ENCODE measurements around the gene HYAL3. TPM values are rescaled to one million over a fixed set of nuclear protein-coding genes. Genes with fewer than 3 reads are reported as not detected.

The HYAL3 gene
- total and polyA plus RNA-seq, 2 of the 8 experiments (the other 6 are each of a cell fraction or from before 2014, with no cell fraction given) = 3.2 to 12.2 TPM

GRCh38 chr3:50264964-50265485 is 34.2 kb downstream of the HYAL3 start:
- peak overlapping the region; percentile 86 for H2BK5ac ChIP-seq (ENCODE audit: low read depth, low read length)
- 63% methylated on average over 7 of the region's 7 CpGs; no CpG with 5 or more reads in 1 of the 2 experiments for WGBS, 2 experiments (ENCODE audit: extremely low coverage in 1 of 2, insufficient coverage in 1 of 2, insufficient read length in 1 of 2, insufficient replicate concordance in 2 of 2, low coverage in 1 of 2, low lambda C conversion rate in 2 of 2, missing lambda C conversion rate in 1 of 2)
- H2BK12ac ChIP-seq (ENCODE audit: low read depth, low read length) = peak overlapping the region; percentile 91
- H3K79me1 ChIP-seq (ENCODE audit: low read depth, low read length) = no peaks in the 10 kb centered on the region
- H3K18ac ChIP-seq (ENCODE audit: extremely low read depth, low read length) = peak overlapping the region; percentile 86
- peak overlapping the region in 1 of 4 experiments; percentile 2; a peak in 1 of 8 replicates for H3K4me3 ChIP-seq (ENCODE audit: extremely low read depth in 1 of 4, insufficient read depth in 2 of 4, low read depth in 3 of 4, low read length in 4 of 4)
- POLR2A ChIA-PET (ENCODE audit: partially characterized antibody) = interaction anchor here (0.8 to 3.5 kb wide), 22 partner anchors 11 to 384 kb away, joined by 3 to 19 read pairs (median 5); partner anchors contain the start of genes GNAI2, HYAL2, HYAL3 and LSMEM2
- no peak for FAIRE-seq
- no peak overlapping the region for H3K56ac ChIP-seq (replicated peaks; ENCODE audit: insufficient read length, low read depth, low read length)
- H2BK15ac ChIP-seq (ENCODE audit: low read length) = peak overlapping the region; percentile 95; the same call in 1 of the 2 replicates
- no peaks in the 10 kb centered on the region for H3K36me3 ChIP-seq (ENCODE audit: control insufficient read depth in 2 of 4, insufficient read depth in 4 of 4, low read length in 3 of 4)
- H3K4me2 ChIP-seq (ENCODE audit: insufficient read depth in 1 of 2, low read depth in 2 of 2, low read length in 2 of 2) = peak overlapping the region; percentile 46 to 58; a peak in 3 of 4 replicates
- H3K79me2 ChIP-seq (ENCODE audit: control insufficient read depth in 1 of 2, insufficient read depth in 2 of 2, low read length in 2 of 2) = no peaks in the 10 kb centered on the region
- H3K4me1 ChIP-seq (replicated peaks in 1 of 4; ENCODE audit: control insufficient read depth in 3 of 4, insufficient read depth in 4 of 4, low read length in 3 of 4) = peaks cover 0 to 58% (median 45%) of the 10 kb centered on the region in 4 experiments; a peak in 6 of 7 replicates
- H3K14ac ChIP-seq (ENCODE audit: insufficient read length) = no peak overlapping the region
- peak overlapping the region; percentile 38 for H4K91ac ChIP-seq (replicated peaks; ENCODE audit: insufficient read length, low read length)
- H3K23me2 ChIP-seq (ENCODE audit: low read depth, low read length) = peaks cover 4% of the 10 kb centered on the region; the same call in 1 of the 2 replicates
- H4K5ac ChIP-seq (ENCODE audit: insufficient read length, low read depth, low read length) = peak overlapping the region; percentile 74
- no peak for DNase-seq (ENCODE audit: low read depth in 1 of 2, low spot score in 2 of 2)
- H3K4ac ChIP-seq (replicated peaks; ENCODE audit: insufficient read length, low read depth, low read length) = peak overlapping the region; percentile 16
- peak overlapping the region; percentile 95; the same call in 1 of the 2 replicates for H2BK20ac ChIP-seq (ENCODE audit: low read length)
- CTCF ChIA-PET (ENCODE audit: partially characterized antibody) = interaction anchor here (0.8 to 53.5 kb wide), 12 partner anchors 9 to 77 kb away, joined by 3 to 2149 read pairs (median 10); partner anchors contain the start of genes GNAI2, GNAT1, HYAL2 and LSMEM2
- H4K8ac ChIP-seq (ENCODE audit: extremely low read depth, insufficient read depth, low read length) = peak overlapping the region; percentile 82; the same call in 1 of the 2 replicates
- peak overlapping the region; percentile 71 for H3K27ac ChIP-seq (ENCODE audit: low read depth, low read length)
- no peaks in the 10 kb centered on the region; a peak in 2 of 7 replicates for H3K27me3 ChIP-seq (replicated peaks in 1 of 4; ENCODE audit: control insufficient read depth in 3 of 4, extremely low read depth in 1 of 4, insufficient read depth in 3 of 4, low read length in 3 of 4)
- H2AK5ac ChIP-seq (ENCODE audit: low read depth, low read length) = peak overlapping the region; percentile 29
- H2AFZ ChIP-seq (ENCODE audit: low read length) = no peak overlapping the region
- H3K9me3 ChIP-seq (ENCODE audit: insufficient read depth in 2 of 2, low read depth in 1 of 2, low read length in 1 of 2) = no peaks in the 10 kb centered on the region
- peak overlapping the region in 1 of 4 experiments; percentile 17; a peak in 1 of 7 replicates for H3K9ac ChIP-seq (replicated peaks in 1 of 4; ENCODE audit: extremely low read depth in 1 of 4, low read depth in 3 of 4, low read length in 3 of 4)
- no peak overlapping the region for H3K23ac ChIP-seq (ENCODE audit: insufficient read length)
- H2BK120ac ChIP-seq (replicated peaks; ENCODE audit: low read depth, low read length) = no peak overlapping the region
- H4K20me1 ChIP-seq (replicated peaks in 1 of 2; ENCODE audit: control insufficient read depth in 1 of 2, insufficient read depth in 2 of 2, low read length in 2 of 2) = peaks cover 0 to 1% of the 10 kb centered on the region in 2 experiments
- TF ChIP-seq RBBP5 (IDR thresholded peaks at IDR 0.05; ENCODE audit: borderline replicate concordance, low read depth, low read length) (no peak), SP1 (IDR thresholded peaks at IDR 0.05; ENCODE audit: low read depth, low read length) (peak; percentile 1; the same call in 1 of the 2 replicates), E2F6 (IDR thresholded peaks at IDR 0.05) (0 out of 2 replicates have a peak, but pooled peaks have one; percentile 20)

Data from H1 (cell line).